Cardiac fibroblast (primary cell): ENCODE results near the gene NID1.

Experiments used
- DNase-seq, 2 donors: peaks; one replicate each; pipeline versions ENCODE4 v3.0.0 to v3.0.0-alpha.2; 2010; ENCODE audit warnings: low read depth in 2 of 2
- H3K4me3 ChIP-seq, 2 donors: replicated peaks in 1 of 2; 1 replicate in 1 of 2; 2 replicates in 1 of 2; pipeline ENCODE4 v1.5.1; 2011; ENCODE audit warnings: low read depth in 2 of 2, low read length in 2 of 2, mild to moderate bottlenecking in 2 of 2, moderate library complexity in 1 of 2
- CTCF ChIP-seq: IDR thresholded peaks from one replicate; pipeline ENCODE4 v1.5.1; 2011; ENCODE audit warnings: low read depth, mild to moderate bottlenecking, low read length, inconsistent platforms

NID1 gene

GRCh38 chr1:235943581-235944114 is 121.2 kb downstream of the NID1 start:
- TF ChIP-seq CTCF = no peak
- H3K4me3 ChIP-seq = no peak overlapping the region
- DNase-seq = peak; percentile 79 to 89

- no peak for DNase-seq
- no peak overlapping the region for H3K4me3 ChIP-seq
- TF ChIP-seq CTCF = no peak
Observed at GRCh38 chr1:235942979-235943575, 121.8 kb downstream of the NID1 start.

GRCh38 chr1:235942625-235942934 is 122.3 kb downstream of the NID1 start:
- TF ChIP-seq CTCF = no peak
- DNase-seq = no peak
- H3K4me3 ChIP-seq = no peak overlapping the region

- DNase-seq = no peak
- TF ChIP-seq CTCF = no peak
- H3K4me3 ChIP-seq = no peak overlapping the region
Observed at GRCh38 chr1:235941876-235942624, 122.8 kb downstream of the NID1 start.

- no peak overlapping the region for H3K4me3 ChIP-seq
- no peak for DNase-seq
- TF ChIP-seq CTCF = no peak
Observed at GRCh38 chr1:235940285-235940684, 124.6 kb downstream of the NID1 start.

GRCh38 chr1:235939480-235939775 is 125.5 kb downstream of the NID1 start:
- TF ChIP-seq CTCF = no peak
- H3K4me3 ChIP-seq = no peak overlapping the region
- peak in 1 of 2 donors; percentile 43 for DNase-seq
